SU-DHL-6 (cell line): ENCODE measurements around the gene RDH16.

ENCODE experiments used
- EZH2phosphoT487 ChIP-seq: fragments of 200-600 bp; sonication (generic), shearing (Covaris generic); conservative IDR thresholded peaks from 2 replicates; pipeline ENCODE4 v1.6.1; 2018; ENCODE audit warnings: mild to moderate bottlenecking, antibody characterized with exemption, low read length, moderate library complexity, mixed read lengths
- TF ChIP-seq, protein P1 (sequence below): fragments of 200-600 bp; sonication (generic); IDR thresholded peaks from one replicate; pipeline ENCODE4 v1.5.1; 2017; ENCODE audit warnings: antibody characterized with exemption, mild to moderate bottlenecking, low read length, moderate library complexity; ENCODE audit not compliant: insufficient read depth, poor library complexity, severe bottlenecking

DNA sequence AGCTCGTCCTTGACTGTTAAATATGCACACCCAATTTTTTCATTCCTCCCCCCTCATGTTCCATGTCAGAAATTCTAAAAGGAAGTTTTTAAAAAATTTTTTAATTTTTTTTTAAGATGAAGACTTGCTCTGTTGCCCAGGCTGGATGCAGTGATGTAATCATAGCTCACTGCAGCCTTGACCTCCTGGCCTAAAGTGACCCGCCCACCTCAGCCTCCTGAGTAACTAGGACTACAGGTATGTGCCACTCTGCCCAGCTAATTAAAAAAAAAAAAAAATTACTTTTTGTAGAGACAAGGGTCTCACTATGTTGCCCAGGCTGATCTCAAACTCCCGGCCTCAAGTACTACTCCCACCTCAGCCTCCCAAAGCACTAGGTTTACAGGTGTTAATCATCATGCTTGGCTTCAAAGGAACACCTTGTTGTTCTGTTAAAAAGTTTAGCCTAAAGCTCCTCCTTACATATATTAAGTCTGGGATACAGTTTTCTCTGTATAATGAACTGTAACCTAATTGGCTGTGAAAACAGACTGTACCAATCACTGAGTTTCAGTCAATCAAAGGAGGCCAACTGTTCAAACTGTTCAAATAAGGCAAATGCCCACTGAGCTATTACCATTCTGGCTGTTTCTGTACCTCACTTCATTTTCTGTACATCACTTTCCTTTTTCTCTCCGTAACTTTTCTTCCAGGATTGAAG, 41.0 kb downstream of the RDH16 start:
- TF ChIP-seq, protein P1, sequence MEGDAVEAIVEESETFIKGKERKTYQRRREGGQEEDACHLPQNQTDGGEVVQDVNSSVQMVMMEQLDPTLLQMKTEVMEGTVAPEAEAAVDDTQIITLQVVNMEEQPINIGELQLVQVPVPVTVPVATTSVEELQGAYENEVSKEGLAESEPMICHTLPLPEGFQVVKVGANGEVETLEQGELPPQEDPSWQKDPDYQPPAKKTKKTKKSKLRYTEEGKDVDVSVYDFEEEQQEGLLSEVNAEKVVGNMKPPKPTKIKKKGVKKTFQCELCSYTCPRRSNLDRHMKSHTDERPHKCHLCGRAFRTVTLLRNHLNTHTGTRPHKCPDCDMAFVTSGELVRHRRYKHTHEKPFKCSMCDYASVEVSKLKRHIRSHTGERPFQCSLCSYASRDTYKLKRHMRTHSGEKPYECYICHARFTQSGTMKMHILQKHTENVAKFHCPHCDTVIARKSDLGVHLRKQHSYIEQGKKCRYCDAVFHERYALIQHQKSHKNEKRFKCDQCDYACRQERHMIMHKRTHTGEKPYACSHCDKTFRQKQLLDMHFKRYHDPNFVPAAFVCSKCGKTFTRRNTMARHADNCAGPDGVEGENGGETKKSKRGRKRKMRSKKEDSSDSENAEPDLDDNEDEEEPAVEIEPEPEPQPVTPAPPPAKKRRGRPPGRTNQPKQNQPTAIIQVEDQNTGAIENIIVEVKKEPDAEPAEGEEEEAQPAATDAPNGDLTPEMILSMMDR = no peak
- no peak for TF ChIP-seq EZH2phosphoT487
